ENCODE measurements around the gene GALNT10.

DNA sequence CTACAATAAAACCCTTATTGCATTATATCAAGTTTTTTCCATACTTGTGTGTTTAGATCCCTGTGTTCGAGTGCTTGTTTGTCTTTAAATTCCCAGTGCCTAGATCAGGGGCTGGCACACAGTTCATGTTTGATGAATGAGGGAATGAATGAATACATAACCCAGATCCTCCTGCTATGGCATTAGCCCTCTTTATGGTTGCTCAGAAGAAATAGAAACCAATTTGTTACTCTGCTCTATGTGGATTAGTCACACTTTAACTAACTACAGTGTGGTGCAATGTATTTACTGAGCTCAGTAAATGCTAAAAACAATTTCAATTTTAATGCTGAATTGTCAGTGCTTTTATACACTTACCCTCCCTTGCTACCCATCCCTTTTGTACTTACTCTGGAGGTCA, 16.4 kb upstream of the GALNT10 start:
- no peak for TF ChIP-seq EZH2 (IDR thresholded peaks at IDR 0.05)
- TF ChIP-seq, protein P1, sequence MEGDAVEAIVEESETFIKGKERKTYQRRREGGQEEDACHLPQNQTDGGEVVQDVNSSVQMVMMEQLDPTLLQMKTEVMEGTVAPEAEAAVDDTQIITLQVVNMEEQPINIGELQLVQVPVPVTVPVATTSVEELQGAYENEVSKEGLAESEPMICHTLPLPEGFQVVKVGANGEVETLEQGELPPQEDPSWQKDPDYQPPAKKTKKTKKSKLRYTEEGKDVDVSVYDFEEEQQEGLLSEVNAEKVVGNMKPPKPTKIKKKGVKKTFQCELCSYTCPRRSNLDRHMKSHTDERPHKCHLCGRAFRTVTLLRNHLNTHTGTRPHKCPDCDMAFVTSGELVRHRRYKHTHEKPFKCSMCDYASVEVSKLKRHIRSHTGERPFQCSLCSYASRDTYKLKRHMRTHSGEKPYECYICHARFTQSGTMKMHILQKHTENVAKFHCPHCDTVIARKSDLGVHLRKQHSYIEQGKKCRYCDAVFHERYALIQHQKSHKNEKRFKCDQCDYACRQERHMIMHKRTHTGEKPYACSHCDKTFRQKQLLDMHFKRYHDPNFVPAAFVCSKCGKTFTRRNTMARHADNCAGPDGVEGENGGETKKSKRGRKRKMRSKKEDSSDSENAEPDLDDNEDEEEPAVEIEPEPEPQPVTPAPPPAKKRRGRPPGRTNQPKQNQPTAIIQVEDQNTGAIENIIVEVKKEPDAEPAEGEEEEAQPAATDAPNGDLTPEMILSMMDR (IDR thresholded peaks at IDR 0.05) = no peak
